GM12801 (cell line): ENCODE measurements around the gene ELOVL7.

Experiments
- TF ChIP-seq, protein P1 (sequence below): IDR thresholded peaks from one replicate; pipeline ENCODE4 v1.5.1; 2011; ENCODE audit warnings: control low read depth; ENCODE audit not compliant: insufficient read length; ENCODE audit errors: extremely low read depth

Gene ELOVL7

DNA sequence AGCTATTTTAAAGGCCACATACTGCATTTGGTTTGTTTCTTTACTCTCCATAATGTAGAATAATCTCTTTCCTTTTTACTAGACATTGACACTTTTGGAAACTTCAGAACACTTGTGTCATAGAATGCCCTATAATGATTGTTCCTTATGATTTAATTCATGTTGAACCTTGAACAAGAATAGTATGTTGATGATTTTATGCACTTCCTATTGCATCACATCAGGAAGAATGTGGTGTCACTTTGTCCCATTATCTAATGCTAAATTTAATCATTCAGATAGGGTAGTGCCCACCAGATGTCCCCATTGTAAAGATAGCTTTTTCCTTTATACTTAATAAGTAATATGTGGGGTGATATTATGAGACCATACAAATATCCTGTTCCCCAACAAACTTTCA lies 124.7 kb downstream of the ELOVL7 start:
- TF ChIP-seq, protein P1, sequence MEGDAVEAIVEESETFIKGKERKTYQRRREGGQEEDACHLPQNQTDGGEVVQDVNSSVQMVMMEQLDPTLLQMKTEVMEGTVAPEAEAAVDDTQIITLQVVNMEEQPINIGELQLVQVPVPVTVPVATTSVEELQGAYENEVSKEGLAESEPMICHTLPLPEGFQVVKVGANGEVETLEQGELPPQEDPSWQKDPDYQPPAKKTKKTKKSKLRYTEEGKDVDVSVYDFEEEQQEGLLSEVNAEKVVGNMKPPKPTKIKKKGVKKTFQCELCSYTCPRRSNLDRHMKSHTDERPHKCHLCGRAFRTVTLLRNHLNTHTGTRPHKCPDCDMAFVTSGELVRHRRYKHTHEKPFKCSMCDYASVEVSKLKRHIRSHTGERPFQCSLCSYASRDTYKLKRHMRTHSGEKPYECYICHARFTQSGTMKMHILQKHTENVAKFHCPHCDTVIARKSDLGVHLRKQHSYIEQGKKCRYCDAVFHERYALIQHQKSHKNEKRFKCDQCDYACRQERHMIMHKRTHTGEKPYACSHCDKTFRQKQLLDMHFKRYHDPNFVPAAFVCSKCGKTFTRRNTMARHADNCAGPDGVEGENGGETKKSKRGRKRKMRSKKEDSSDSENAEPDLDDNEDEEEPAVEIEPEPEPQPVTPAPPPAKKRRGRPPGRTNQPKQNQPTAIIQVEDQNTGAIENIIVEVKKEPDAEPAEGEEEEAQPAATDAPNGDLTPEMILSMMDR, result no peak

DNA sequence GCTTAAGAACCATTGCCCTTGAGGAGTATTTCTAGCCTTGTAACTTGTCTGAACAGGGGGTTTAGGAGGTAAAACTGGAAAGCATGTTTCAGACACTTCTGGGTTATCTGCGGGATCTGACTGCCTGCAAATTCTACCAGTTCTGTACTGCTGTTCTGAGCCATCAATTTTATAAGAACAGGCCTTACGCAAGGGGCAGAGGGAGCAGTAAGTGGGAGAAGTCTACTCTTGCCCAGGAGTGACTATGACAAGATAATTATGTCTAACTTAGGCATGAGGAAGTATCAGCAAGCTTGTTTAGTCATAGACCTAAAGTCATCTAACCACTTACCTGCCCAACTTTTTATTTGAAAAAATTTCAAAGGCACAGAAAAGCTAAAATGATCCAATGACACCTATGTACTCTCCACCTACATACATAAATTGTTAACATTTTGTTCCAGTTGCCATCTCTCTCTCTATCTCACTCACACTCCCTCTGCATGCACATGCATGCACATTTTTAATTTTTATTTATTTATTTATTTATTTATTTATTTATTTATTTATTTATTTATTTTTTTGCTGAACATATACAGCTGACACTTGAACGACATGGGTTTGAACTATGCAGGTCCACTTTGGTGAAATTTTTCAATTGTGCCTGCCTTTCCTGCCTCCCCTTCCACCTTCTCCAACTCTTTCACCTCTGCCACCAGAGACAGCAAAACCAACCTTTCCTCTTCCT lies 125.7 kb downstream of the ELOVL7 start:
- TF ChIP-seq, protein P1, result no peak

DNA sequence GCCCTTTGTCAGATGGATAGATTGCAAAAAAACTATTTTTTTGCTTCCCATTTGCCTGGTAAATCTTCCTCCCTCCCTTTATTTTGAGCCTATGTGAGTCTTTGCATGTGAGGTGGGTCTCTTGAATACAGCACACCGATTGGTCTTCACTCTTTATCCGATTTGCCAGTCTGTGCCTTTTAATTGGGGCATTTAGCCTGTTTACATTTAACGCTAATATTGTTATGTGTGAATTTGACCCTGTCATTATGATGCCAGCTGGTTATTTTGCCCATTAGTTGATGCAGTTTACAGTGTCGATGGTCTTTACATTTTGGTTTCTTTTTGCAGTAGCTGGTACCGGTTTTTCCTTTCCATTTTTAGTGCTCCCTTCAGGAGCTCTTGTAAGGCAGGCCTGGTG lies 131.1 kb downstream of the ELOVL7 start:
- TF ChIP-seq, protein P1, result no peak

DNA sequence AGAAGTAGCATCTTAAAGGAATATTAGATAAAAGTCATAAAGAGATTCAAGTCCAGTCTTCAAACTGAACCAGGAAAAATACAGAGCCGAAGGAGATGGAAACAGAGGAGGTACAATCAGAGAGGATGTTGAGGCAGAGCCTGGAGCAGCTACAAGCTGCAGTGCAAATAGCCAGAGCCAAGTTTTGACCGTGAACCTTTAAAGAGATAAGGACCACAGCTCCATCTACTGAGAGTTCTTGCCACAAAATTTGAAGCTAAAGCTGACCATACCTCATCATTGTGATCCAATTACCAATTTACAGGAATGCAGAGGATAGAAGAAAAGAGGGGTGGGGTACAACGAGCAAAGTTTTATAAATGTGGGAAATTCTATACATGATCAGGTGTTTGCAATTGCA lies 133.7 kb downstream of the ELOVL7 start:
- TF ChIP-seq, protein P1, result no peak

DNA sequence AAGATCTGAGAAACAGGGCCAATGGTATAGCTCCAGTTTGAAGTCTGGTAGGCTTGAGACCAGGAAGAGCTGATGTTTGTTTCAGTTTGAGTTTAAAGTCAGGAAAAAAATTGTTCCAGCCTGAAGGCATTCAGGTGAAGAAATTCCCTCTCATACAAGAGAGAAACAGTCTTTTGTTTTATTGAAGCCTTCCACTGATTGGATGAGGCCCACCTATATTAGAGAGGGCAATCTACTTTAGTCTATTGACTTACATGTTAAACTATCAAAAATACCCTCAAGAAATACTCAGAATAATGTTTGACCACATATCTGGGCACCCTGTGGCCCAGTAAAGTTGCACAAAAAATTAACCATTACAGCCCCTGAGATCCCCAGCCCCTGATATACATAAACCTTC lies 138.9 kb downstream of the ELOVL7 start:
- TF ChIP-seq, protein P1, result no peak

DNA sequence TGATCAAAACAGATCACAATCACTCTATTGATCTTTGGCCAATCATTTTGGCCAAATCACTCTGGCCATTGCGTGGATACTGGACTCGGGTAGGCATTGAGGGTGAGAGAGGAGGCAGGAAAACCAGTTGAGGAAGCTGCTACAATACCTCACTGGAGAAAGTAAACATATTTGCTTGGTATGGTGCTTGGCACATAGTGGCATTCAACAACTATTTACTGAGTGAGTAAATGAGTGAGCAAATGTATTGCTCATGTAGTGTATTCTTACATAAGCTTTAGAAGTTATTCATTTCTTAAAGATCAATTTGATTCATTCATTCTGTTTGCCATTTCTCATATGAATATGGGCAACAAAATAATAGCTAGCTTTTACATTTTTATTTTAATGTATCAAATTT lies 140.1 kb downstream of the ELOVL7 start:
- TF ChIP-seq, protein P1, result no peak
